ENCODE measurements around the gene TUNAR.
"Not testable (repeated sequence)": the region's sequence is repeated elsewhere in the genome, so short reads cannot be mapped to it uniquely, and the experiment has no call there.

Gene TUNAR

DNA sequence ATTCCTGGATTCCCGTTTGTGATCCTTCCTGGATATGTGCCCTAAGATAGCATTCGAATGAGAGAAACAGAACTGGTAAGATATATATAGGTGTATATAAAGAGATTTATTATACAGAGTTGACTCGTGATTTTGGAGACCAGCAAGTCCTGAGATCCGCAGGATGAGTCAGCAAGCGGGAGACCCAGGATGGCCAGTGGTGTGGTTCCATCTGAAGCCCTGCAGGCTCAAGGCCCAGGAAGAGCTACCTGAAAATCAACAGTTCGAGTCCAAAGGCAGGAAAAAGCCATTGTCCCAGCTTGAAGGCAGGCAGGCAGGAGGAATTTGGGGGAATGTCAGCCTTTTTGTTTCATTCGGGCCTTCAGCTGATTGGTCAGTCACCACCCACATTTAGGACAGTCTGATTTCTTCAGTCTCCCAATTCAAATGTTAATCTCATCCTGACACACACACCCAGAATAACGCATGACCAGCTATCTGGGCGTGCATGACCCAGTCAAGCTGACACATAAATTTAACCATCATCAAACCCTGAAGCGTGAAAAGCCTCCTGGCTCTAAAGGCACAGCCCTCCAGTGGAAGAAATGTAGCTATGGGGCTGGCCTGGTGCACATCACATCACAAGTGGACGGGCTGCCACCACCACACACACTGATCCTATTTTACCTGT, 44.3 kb downstream of the TUNAR start:
- no peak for DNase-seq

DNA sequence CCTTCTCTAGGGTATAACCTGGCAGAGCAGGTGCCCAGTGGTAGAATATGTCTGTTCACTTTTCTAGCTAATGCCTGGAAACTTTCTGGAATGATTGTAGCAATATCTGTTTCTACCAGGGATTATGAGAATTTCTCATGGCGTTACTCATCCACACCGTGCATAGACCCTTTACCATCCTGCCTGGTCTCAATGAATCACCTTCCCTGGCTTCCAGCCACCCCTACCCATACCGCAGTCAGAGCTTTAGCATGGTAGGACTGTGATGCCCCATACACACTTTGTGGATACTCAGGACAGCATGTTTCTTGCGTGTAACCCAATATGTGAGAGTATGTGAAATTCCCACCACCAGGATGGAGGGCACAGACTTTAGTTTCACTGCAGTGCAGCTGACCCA, 45.4 kb downstream of the TUNAR start:
- DNase-seq, result no peak

DNA sequence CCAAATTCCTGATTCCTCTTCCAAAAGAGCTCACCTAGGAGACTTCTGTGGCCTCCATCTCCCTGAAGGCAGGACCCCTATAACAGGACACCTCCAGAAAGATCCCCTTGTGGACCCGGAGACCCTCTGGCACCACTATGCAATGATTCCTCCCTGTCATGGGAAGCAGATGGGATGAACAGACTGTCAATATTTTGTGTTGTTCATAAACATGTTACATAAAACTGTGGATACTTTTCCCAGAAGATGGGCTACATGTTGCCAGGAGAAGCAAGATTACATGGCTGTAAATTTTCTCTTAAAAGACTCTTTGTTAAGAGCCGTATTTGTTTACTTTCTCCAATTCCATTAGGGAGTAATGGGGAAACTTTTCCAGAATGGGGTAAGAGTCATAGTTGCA, 52.1 kb downstream of the TUNAR start:
- no peak for DNase-seq

GRCh38 chr14:95931384-95931783, 54.8 kb downstream of the TUNAR start:
- no peak for DNase-seq

- DNase-seq, result no peak
Observed at GRCh38 chr14:95935228-95935822, 58.7 kb downstream of the TUNAR start.

GRCh38 chr14:95936041-95936440, 59.4 kb downstream of the TUNAR start:
- no peak for DNase-seq

- no peak for DNase-seq
Observed at GRCh38 chr14:95939335-95939734, 62.7 kb downstream of the TUNAR start.

DNA sequence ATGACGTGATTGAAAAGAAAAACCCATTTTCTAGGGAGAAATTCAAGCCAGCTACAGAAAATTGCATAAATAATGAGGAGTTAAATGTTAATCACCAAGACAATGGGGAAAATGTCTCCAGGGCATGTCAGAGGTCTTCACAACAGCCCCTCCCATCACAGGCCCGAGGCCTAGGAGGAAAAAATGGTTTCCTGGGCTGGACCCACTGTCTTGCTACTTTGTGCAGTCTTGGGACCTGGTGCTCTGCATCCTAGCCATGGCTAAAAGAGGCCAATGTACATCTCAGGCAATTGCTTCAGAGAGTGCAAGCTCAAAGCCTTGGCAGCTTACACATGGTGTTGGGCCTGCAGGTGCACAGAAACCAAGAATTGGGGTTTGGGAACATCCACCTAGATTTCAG, 65.3 kb downstream of the TUNAR start:
- no peak for DNase-seq

GRCh38 chr14:95943699-95944098, 67.1 kb downstream of the TUNAR start:
- DNase-seq, result no peak

GRCh38 chr14:95944462-95944861, 67.8 kb downstream of the TUNAR start:
- no peak for DNase-seq

DNA sequence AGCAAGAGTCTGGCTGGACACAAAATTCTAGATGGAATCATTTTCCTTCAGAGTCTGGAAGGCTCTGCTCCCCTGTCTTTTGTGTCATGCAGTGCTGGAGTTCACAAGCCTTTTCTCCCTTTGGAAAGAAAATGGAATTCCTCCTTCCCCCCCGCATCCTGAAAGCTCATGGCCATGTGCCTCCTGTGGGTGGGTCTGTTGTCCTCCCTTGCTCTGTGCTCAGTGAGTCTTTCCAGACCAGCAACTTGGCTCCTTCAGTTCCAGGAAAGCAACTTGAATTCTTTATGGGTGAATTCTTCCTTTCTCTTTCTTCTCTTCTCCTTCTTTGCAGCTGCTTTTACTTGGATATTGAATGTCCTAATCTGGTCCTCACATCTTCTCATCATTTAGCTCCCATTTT, 70.2 kb downstream of the TUNAR start:
- no peak for DNase-seq

GRCh38 chr14:95948558-95948981, 71.9 kb downstream of the TUNAR start:
- DNase-seq, result no peak

DNA sequence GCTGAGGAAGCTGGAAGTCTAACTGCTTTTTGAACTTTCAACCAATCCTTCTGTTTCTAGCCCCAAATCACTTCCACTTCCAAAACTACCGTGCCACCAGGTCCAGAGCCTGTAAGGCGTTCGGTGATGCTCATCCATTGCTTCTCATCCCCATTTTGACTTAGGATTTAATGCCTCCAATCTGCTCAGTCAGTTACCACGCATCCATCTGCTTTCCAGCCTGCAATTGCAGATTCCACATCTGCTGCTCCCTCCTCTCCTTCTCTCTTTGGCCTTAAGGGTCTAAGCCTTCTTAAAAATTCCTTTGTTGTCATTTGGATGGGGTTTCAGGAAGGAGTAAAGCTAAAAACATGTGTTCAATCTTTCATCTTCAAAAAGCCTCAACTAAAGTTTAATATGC, 74.7 kb downstream of the TUNAR start:
- no peak for DNase-seq

- DNase-seq, result no peak
Observed at GRCh38 chr14:95953111-95953724, 76.6 kb downstream of the TUNAR start.

DNA sequence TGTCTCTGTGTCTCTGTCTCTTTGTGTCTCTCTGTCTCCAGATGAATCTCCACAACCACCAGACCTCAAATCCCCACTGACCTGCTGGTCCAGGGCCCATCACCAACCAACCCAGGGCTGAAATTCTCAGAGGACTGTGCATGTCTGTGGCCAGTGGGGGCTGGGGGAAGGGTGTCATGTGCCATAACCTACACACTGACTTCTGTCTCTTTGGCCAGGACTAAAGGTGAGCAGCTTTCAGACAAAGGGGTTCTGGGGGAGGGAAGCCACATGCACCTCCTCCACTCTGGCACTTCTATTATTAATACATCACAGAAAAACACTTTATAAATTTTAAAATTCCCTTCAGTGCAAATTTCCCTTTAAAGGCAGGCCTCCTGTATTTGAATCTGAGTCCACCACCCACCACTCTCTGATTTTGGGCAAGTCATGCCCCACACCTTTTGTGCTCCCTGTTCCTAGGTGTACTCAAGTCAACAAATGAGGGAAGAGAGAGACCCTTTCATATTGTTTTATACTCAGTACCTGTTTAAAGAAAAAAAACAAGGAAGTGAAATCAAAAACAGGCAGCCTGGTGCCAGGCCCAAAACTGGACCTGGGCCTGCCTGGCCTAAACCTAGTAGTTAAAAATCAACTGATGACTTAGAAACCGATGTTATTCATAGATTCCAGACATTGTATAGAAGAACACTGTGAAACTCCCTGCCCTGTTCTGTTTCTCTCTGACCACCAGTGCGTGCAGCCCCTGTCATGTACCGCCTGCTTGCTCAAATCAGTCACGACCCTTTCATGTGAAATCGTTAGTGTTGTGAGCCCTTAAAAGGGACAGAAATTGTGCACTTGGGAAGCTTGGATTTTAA, 80.2 kb downstream of the TUNAR start:
- DNase-seq, result no peak

DNA sequence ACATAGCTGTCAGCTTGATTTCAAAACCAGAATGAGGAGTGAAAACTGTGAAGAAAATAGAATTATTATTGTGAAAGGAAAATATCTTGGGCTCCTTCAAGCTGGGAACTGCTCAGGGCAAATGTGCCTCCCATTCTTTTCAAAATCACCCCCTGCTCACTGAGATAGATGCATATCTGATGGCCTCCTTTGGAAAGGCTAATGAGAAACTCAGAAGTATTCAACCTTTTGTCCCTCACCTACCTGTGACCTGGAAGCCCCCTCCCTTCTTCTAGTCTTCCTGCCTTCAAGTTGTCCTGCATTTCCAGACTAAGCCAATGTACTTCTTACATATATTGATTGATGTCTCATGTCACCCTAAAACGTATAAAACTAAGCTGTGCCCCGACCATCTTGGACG, 81.5 kb downstream of the TUNAR start:
- no peak for DNase-seq

DNA sequence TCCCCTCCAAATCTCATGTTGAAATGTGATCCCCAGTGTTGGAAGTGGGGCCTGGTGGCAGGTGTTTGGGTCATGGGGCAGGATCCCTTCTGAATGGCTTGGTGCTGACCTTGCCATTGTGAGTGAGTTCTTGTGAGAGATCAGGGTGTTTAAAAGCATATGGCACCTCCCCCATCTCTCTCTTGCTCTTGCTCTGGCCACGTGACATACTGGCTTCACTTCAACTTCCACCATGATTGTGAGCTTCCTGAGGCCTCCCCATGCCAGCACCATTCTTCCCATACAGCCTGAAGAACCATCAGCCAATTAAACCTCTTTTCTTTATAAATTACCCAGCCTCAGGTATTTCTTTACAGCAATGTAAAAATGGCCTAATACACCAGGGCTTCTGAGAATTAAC, 82.7 kb downstream of the TUNAR start:
- DNase-seq, result no peak

GRCh38 chr14:95961481-95961880, 84.8 kb downstream of the TUNAR start:
- no peak for DNase-seq

DNA sequence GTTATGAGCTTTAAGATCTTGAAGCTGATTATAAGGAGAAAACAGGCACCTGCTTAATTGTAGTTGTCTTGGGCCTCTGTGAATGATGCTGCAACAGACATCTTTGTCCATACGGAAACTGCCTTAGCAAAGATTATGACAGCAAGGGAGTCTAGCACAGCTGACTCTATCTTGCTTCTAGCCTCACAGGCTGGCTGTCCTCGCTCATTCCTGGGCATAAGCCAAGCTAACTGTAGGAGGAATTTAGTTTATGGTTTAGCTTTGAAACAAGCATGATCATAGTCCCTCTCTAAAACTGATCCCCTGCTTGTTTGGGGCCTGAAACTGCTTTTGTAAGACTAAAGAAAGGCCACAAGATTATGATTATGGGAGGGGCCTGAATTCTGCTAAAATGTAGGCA, 88.3 kb downstream of the TUNAR start:
- no peak for DNase-seq

DNA sequence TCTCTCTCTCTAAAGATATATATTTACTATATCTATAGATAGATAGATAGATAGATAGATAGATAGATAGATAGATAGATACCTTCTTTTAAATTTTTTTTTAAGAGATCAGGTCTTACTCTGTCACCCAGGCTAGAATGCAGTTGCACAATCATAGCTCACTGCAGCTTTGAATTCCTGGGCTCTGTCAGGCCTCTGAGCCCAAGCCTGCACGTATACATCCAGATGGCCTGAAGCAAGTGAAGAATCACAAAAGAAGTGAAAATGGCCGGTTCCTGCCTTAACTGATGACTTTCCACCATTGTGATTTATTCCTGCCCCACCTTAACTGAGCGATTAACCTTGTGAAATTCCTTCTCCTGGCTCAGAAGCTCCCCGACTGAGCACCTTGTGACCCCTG, 91.4 kb downstream of the TUNAR start:
- not testable (repeated sequence) for DNase-seq

Measured in central memory CD4-positive, alpha-beta T cell (primary cell).